Measurements from ENCODE around the gene ITGA8. TPM values are rescaled to one million over a fixed set of nuclear protein-coding genes. Genes with fewer than 3 reads are reported as not detected.

Gene ITGA8
- total RNA-seq, 1 experiment from 2014 or later = 0.02 TPM

DNA sequence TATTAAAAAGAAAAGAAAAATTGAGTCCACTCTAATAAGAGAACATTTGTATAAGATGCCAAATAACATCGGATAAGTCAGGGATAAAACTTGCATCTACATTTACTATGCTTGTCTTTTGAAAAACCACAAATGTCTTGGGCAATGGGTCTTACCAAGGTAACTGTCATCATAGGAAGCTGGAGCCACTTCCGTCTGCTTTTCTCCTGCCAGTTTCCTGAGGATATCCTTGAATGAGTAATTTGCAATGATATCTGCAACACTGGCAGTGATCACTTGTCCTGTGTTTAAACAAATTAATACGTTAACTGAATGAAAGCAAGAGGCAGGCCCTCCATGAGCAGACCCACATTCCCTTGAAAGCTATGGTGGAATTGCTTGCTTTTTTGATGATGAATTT lies 47.3 kb downstream of the ITGA8 start:
- H4K20me1 ChIP-seq (ENCODE audit: insufficient read depth) = no peaks in the 10 kb centered on the region; the same call in 1 of the 2 replicates
- no peaks in the 10 kb centered on the region for H3K79me2 ChIP-seq (ENCODE audit: insufficient read depth, low read length)
- RAD21 ChIA-PET (ENCODE audit: low non-redundant PET in 1 of 2, low total read pairs in 2 of 2, uncharacterized antibody in 2 of 2, unreplicated experiment in 2 of 2) = no interaction called here
- no peaks in the 10 kb centered on the region for H3K4me1 ChIP-seq (ENCODE audit: control insufficient read depth in 1 of 2, insufficient read depth in 2 of 2, low read length in 2 of 2)
- no peaks in the 10 kb centered on the region for H3K9me2 ChIP-seq (ENCODE audit: insufficient read depth)
- no peak overlapping the region for H2AFZ ChIP-seq (ENCODE audit: low read depth, low read length, poor library complexity, severe bottlenecking)
- H3K4me3 ChIP-seq (replicated peaks in 1 of 2; ENCODE audit: low read depth in 1 of 2, low read length in 2 of 2) = no peak overlapping the region
- H3K4me2 ChIP-seq (ENCODE audit: low read length) = no peak overlapping the region
- no peak for TF ChIP-seq RAD21 (IDR thresholded peaks at IDR 0.05; ENCODE audit: low read depth)
- no peak for TF ChIP-seq ZFX (IDR thresholded peaks at IDR 0.05)
- TF ChIP-seq, protein P1, sequence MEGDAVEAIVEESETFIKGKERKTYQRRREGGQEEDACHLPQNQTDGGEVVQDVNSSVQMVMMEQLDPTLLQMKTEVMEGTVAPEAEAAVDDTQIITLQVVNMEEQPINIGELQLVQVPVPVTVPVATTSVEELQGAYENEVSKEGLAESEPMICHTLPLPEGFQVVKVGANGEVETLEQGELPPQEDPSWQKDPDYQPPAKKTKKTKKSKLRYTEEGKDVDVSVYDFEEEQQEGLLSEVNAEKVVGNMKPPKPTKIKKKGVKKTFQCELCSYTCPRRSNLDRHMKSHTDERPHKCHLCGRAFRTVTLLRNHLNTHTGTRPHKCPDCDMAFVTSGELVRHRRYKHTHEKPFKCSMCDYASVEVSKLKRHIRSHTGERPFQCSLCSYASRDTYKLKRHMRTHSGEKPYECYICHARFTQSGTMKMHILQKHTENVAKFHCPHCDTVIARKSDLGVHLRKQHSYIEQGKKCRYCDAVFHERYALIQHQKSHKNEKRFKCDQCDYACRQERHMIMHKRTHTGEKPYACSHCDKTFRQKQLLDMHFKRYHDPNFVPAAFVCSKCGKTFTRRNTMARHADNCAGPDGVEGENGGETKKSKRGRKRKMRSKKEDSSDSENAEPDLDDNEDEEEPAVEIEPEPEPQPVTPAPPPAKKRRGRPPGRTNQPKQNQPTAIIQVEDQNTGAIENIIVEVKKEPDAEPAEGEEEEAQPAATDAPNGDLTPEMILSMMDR (IDR thresholded peaks at IDR 0.05 in 2 of 3, conservative IDR thresholded peaks at IDR 0.05 in 1 of 3; ENCODE audit: borderline replicate concordance in 1 of 3, insufficient read depth in 1 of 3, low read depth in 2 of 3, low read length in 2 of 3) = no peak
- TF ChIP-seq YY1 (IDR thresholded peaks at IDR 0.05; ENCODE audit: extremely low read depth, insufficient replicate concordance, low read depth, low read length) = no peak
- TF ChIP-seq, protein P2, sequence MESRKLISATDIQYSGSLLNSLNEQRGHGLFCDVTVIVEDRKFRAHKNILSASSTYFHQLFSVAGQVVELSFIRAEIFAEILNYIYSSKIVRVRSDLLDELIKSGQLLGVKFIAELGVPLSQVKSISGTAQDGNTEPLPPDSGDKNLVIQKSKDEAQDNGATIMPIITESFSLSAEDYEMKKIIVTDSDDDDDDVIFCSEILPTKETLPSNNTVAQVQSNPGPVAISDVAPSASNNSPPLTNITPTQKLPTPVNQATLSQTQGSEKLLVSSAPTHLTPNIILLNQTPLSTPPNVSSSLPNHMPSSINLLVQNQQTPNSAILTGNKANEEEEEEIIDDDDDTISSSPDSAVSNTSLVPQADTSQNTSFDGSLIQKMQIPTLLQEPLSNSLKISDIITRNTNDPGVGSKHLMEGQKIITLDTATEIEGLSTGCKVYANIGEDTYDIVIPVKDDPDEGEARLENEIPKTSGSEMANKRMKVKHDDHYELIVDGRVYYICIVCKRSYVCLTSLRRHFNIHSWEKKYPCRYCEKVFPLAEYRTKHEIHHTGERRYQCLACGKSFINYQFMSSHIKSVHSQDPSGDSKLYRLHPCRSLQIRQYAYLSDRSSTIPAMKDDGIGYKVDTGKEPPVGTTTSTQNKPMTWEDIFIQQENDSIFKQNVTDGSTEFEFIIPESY (IDR thresholded peaks at IDR 0.05; ENCODE audit: extremely low read depth, insufficient replicate concordance, low read length) = no peak
- no peak for TF ChIP-seq SP1 (IDR thresholded peaks at IDR 0.05; ENCODE audit: low read depth)
- no peak for TF ChIP-seq POLR2AphosphoS5 (IDR thresholded peaks at IDR 0.05; ENCODE audit: low read depth, low read length)
- no peak for TF ChIP-seq SIN3A (IDR thresholded peaks at IDR 0.05; ENCODE audit: low read depth)
- TF ChIP-seq EZH2phosphoT487 (IDR thresholded peaks at IDR 0.05; ENCODE audit: borderline replicate concordance) = no peak
- no peak for TF ChIP-seq SRF (IDR thresholded peaks at IDR 0.05; ENCODE audit: low read depth)
- TF ChIP-seq EZH2 (IDR thresholded peaks at IDR 0.05) = no peak
- TF ChIP-seq POLR2A (IDR thresholded peaks at IDR 0.05; ENCODE audit: borderline replicate concordance, extremely low read depth, insufficient read depth, insufficient read length) = no peak
- no peak for TF ChIP-seq ZNF274 (IDR thresholded peaks at IDR 0.05; ENCODE audit: low read depth, low read length)
- TF ChIP-seq ELF1 (IDR thresholded peaks at IDR 0.05; ENCODE audit: borderline replicate concordance, low read depth) = no peak
- TF ChIP-seq FOSL1 (IDR thresholded peaks at IDR 0.05; ENCODE audit: low read depth) = no peak
- TF ChIP-seq EGR1 (IDR thresholded peaks at IDR 0.05; ENCODE audit: low read depth) = no peak
- TF ChIP-seq CBX3 (IDR thresholded peaks at IDR 0.05; ENCODE audit: low read depth) = no peak
- TF ChIP-seq, protein P3, sequence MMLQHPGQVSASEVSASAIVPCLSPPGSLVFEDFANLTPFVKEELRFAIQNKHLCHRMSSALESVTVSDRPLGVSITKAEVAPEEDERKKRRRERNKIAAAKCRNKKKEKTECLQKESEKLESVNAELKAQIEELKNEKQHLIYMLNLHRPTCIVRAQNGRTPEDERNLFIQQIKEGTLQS (IDR thresholded peaks at IDR 0.05) = no peak
- no peak for TF ChIP-seq JUND (IDR thresholded peaks at IDR 0.05)
- TF ChIP-seq CEBPB (IDR thresholded peaks at IDR 0.05; ENCODE audit: low read depth) = no peak
- H3K9me3 ChIP-seq (ENCODE audit: control insufficient read depth in 1 of 2, insufficient read depth in 1 of 2, low read depth in 1 of 2, low read length in 2 of 2) = no peaks in the 10 kb centered on the region
- no peaks in the 10 kb centered on the region for H3K36me3 ChIP-seq (ENCODE audit: control insufficient read depth in 1 of 2, insufficient read depth in 2 of 2, low read length in 2 of 2)
- ATAC-seq (no peak), DNase-seq (ENCODE audit: low read depth, low spot score) (no peak)
- H3K27ac ChIP-seq (ENCODE audit: low read depth, low read length) = no peak overlapping the region
- no peak overlapping the region for H3K9ac ChIP-seq (ENCODE audit: low read length)
- POLR2A ChIA-PET = no interaction called here
- intact Hi-C loops (cut with micrococcal nuclease) = no loop called here
- H3K27me3 ChIP-seq (ENCODE audit: insufficient read depth, low read length) = peaks cover 45% of the 10 kb centered on the region; the same call in 1 of the 2 replicates
- no TSS peak for BruUV-seq (replicated peaks)
- CTCF ChIA-PET = no interaction called here
